ENCODE results near the gene CAMK4. TPM values are rescaled to one million over a fixed set of nuclear protein-coding genes. Genes with fewer than 3 reads are reported as not detected.

The CAMK4 gene
- total and polyA plus RNA-seq, 2 experiments from 2014 or later = 4.2 to 7.3 TPM

DNA sequence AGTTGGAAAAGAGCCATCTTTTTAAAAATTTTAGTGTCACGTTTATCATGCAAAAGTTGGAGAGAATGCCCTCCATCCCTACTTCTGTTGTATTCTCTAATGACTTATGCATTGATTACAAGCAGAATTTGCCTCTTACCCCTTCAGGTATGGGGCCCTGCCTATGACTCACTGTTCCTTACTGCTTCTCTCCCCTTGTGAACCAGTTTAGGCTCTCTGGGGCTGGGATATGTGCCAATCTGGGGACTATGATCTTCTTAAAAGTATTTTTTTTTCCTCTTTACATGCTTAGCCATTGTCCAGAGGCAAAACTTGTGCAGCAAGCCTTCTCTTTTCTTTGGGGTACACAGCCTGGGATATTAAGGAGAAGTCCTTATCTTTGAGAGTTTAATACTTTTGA, 37.4 kb downstream of the CAMK4 start:
- H3K4me2 ChIP-seq = no peak overlapping the region
- TF ChIP-seq CREB1 (CRISPR knock-in tag; IDR thresholded peaks at IDR 0.05; ENCODE audit: low read depth) = no peak
- TF ChIP-seq JUNB (IDR thresholded peaks at IDR 0.05; ENCODE audit: unreplicated experiment) = no peak
- no peak for TF ChIP-seq STAT1 (IDR thresholded peaks at IDR 0.05; ENCODE audit: unreplicated experiment)
- no peak for TF ChIP-seq EZH2phosphoT487 (IDR thresholded peaks at IDR 0.05; ENCODE audit: unreplicated experiment)
- TF ChIP-seq, protein P1, sequence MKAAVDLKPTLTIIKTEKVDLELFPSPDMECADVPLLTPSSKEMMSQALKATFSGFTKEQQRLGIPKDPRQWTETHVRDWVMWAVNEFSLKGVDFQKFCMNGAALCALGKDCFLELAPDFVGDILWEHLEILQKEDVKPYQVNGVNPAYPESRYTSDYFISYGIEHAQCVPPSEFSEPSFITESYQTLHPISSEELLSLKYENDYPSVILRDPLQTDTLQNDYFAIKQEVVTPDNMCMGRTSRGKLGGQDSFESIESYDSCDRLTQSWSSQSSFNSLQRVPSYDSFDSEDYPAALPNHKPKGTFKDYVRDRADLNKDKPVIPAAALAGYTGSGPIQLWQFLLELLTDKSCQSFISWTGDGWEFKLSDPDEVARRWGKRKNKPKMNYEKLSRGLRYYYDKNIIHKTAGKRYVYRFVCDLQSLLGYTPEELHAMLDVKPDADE (IDR thresholded peaks at IDR 0.05) = no peak
- no peak for TF ChIP-seq EZH2 (IDR thresholded peaks at IDR 0.05; ENCODE audit: low read depth, unreplicated experiment)
- no peak for TF ChIP-seq POLR2AphosphoS5 (IDR thresholded peaks at IDR 0.05; ENCODE audit: low read depth)
- TF ChIP-seq ZNF331 (CRISPR knock-in tag; IDR thresholded peaks at IDR 0.05; ENCODE audit: low read depth) = no peak
- TF ChIP-seq, protein P2, sequence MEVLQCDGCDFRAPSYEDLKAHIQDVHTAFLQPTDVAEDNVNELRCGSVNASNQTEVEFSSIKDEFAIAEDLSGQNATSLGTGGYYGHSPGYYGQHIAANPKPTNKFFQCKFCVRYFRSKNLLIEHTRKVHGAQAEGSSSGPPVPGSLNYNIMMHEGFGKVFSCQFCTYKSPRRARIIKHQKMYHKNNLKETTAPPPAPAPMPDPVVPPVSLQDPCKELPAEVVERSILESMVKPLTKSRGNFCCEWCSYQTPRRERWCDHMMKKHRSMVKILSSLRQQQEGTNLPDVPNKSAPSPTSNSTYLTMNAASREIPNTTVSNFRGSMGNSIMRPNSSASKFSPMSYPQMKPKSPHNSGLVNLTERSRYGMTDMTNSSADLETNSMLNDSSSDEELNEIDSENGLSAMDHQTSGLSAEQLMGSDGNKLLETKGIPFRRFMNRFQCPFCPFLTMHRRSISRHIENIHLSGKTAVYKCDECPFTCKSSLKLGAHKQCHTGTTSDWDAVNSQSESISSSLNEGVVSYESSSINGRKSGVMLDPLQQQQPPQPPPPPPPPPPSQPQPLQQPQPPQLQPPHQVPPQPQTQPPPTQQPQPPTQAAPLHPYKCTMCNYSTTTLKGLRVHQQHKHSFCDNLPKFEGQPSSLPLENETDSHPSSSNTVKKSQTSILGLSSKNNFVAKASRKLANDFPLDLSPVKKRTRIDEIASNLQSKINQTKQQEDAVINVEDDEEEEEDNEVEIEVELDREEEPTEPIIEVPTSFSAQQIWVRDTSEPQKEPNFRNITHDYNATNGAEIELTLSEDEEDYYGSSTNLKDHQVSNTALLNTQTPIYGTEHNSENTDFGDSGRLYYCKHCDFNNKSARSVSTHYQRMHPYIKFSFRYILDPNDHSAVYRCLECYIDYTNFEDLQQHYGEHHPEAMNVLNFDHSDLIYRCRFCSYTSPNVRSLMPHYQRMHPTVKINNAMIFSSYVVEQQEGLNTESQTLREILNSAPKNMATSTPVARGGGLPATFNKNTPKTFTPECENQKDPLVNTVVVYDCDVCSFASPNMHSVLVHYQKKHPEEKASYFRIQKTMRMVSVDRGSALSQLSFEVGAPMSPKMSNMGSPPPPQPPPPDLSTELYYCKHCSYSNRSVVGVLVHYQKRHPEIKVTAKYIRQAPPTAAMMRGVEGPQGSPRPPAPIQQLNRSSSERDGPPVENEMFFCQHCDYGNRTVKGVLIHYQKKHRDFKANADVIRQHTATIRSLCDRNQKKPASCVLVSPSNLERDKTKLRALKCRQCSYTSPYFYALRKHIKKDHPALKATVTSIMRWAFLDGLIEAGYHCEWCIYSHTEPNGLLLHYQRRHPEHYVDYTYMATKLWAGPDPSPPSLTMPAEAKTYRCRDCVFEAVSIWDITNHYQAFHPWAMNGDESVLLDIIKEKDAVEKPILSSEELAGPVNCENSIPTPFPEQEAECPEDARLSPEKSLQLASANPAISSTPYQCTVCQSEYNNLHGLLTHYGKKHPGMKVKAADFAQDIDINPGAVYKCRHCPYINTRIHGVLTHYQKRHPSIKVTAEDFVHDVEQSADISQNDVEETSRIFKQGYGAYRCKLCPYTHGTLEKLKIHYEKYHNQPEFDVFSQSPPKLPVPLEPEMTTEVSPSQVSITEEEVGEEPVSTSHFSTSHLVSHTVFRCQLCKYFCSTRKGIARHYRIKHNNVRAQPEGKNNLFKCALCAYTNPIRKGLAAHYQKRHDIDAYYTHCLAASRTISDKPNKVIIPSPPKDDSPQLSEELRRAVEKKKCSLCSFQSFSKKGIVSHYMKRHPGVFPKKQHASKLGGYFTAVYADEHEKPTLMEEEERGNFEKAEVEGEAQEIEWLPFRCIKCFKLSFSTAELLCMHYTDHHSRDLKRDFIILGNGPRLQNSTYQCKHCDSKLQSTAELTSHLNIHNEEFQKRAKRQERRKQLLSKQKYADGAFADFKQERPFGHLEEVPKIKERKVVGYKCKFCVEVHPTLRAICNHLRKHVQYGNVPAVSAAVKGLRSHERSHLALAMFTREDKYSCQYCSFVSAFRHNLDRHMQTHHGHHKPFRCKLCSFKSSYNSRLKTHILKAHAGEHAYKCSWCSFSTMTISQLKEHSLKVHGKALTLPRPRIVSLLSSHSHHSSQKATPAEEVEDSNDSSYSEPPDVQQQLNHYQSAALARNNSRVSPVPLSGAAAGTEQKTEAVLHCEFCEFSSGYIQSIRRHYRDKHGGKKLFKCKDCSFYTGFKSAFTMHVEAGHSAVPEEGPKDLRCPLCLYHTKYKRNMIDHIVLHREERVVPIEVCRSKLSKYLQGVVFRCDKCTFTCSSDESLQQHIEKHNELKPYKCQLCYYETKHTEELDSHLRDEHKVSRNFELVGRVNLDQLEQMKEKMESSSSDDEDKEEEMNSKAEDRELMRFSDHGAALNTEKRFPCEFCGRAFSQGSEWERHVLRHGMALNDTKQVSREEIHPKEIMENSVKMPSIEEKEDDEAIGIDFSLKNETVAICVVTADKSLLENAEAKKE (CRISPR knock-in tag; IDR thresholded peaks at IDR 0.05) = no peak
- TF ChIP-seq, protein P3, sequence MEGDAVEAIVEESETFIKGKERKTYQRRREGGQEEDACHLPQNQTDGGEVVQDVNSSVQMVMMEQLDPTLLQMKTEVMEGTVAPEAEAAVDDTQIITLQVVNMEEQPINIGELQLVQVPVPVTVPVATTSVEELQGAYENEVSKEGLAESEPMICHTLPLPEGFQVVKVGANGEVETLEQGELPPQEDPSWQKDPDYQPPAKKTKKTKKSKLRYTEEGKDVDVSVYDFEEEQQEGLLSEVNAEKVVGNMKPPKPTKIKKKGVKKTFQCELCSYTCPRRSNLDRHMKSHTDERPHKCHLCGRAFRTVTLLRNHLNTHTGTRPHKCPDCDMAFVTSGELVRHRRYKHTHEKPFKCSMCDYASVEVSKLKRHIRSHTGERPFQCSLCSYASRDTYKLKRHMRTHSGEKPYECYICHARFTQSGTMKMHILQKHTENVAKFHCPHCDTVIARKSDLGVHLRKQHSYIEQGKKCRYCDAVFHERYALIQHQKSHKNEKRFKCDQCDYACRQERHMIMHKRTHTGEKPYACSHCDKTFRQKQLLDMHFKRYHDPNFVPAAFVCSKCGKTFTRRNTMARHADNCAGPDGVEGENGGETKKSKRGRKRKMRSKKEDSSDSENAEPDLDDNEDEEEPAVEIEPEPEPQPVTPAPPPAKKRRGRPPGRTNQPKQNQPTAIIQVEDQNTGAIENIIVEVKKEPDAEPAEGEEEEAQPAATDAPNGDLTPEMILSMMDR (conservative IDR thresholded peaks at IDR 0.05; ENCODE audit: low read depth in 2 of 2) = no peak
- TF ChIP-seq, protein P4, sequence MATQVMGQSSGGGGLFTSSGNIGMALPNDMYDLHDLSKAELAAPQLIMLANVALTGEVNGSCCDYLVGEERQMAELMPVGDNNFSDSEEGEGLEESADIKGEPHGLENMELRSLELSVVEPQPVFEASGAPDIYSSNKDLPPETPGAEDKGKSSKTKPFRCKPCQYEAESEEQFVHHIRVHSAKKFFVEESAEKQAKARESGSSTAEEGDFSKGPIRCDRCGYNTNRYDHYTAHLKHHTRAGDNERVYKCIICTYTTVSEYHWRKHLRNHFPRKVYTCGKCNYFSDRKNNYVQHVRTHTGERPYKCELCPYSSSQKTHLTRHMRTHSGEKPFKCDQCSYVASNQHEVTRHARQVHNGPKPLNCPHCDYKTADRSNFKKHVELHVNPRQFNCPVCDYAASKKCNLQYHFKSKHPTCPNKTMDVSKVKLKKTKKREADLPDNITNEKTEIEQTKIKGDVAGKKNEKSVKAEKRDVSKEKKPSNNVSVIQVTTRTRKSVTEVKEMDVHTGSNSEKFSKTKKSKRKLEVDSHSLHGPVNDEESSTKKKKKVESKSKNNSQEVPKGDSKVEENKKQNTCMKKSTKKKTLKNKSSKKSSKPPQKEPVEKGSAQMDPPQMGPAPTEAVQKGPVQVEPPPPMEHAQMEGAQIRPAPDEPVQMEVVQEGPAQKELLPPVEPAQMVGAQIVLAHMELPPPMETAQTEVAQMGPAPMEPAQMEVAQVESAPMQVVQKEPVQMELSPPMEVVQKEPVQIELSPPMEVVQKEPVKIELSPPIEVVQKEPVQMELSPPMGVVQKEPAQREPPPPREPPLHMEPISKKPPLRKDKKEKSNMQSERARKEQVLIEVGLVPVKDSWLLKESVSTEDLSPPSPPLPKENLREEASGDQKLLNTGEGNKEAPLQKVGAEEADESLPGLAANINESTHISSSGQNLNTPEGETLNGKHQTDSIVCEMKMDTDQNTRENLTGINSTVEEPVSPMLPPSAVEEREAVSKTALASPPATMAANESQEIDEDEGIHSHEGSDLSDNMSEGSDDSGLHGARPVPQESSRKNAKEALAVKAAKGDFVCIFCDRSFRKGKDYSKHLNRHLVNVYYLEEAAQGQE (IDR thresholded peaks at IDR 0.05; ENCODE audit: unreplicated experiment) = no peak
- TF ChIP-seq ZNF114 (CRISPR knock-in tag; IDR thresholded peaks at IDR 0.05) = no peak
- peaks cover 6% of the 10 kb centered on the region; the same call in 1 of the 2 replicates for H3K4me1 ChIP-seq (ENCODE audit: insufficient read depth)
- H3K79me2 ChIP-seq (replicated peaks; ENCODE audit: insufficient read depth) = no peaks in the 10 kb centered on the region
- no peaks in the 10 kb centered on the region for H3K9me2 ChIP-seq (ENCODE audit: insufficient read depth)
- no peak overlapping the region for H3K27ac ChIP-seq (ENCODE audit: low read depth)
- Mint-ChIP-seq H3K27ac (no peak overlapping the region), H3K4me1 (peaks cover 4% of the 10 kb centered on the region; the same call in 1 of the 3 replicates), H3K36me3 (ENCODE audit: low read depth) (peaks cover 4% of the 10 kb centered on the region; the same call in 1 of the 3 replicates), H3K4me3 (no peak overlapping the region), H3K27me3 (ENCODE audit: insufficient read depth, low read depth, poor library complexity) (peaks cover 2% of the 10 kb centered on the region), H3K9me3 (peaks cover 9% of the 10 kb centered on the region; the same call in 2 of the 3 replicates)
- ATAC-seq (peak; percentile 40; the same call in 2 of the 3 replicates), DNase-seq (ENCODE audit: low spot score) (no peak)
- no peak overlapping the region for H2AFZ ChIP-seq
- no peak overlapping the region for H3K4me3 ChIP-seq
- H3K36me3 ChIP-seq (ENCODE audit: insufficient read depth) = no peaks in the 10 kb centered on the region
- peaks cover 39% of the 10 kb centered on the region for H3K27me3 ChIP-seq (ENCODE audit: insufficient read depth)
- no peaks in the 10 kb centered on the region for H3F3A ChIP-seq (replicated peaks; ENCODE audit: low read depth)
- peaks cover 7% of the 10 kb centered on the region; the same call in 1 of the 2 replicates for H4K20me1 ChIP-seq (replicated peaks; ENCODE audit: insufficient read depth)
